Neural progenitor cell (in vitro differentiated cells): Measurements from ENCODE around the gene STUB1.

ENCODE experiments used
- CTCF ChIP-seq: fragments of 200-600 bp; sonication (generic); IDR thresholded peaks from 2 replicates; pipeline ENCODE4 v1.5.1; 2017; ENCODE audit warnings: antibody characterized with exemption, mild to moderate bottlenecking
- EZH2 ChIP-seq: fragments of 200-600 bp; sonication (generic); IDR thresholded peaks from 2 replicates; pipeline ENCODE4 v1.6.1; 2017; ENCODE audit warnings: antibody characterized with exemption, mild to moderate bottlenecking, moderate library complexity
- EZH2phosphoT487 ChIP-seq: fragments of 200-600 bp; sonication (generic); IDR thresholded peaks from 2 replicates; pipeline ENCODE4 v1.6.1; 2017; ENCODE audit warnings: antibody characterized with exemption

- no peak for TF ChIP-seq CTCF
- no peak for TF ChIP-seq EZH2phosphoT487
- no peak for TF ChIP-seq EZH2
Observed at GRCh38 chr16:698911-699671, 18.9 kb downstream of the STUB1 start.
